Measurements from ENCODE around the gene OR2AJ1.

Gene OR2AJ1, protein sequence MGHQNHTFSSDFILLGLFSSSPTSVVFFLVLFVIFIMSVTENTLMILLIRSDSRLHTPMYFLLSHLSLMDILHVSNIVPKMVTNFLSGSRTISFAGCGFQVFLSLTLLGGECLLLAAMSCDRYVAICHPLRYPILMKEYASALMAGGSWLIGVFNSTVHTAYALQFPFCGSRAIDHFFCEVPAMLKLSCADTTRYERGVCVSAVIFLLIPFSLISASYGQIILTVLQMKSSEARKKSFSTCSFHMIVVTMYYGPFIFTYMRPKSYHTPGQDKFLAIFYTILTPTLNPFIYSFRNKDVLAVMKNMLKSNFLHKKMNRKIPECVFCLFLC

DNA sequence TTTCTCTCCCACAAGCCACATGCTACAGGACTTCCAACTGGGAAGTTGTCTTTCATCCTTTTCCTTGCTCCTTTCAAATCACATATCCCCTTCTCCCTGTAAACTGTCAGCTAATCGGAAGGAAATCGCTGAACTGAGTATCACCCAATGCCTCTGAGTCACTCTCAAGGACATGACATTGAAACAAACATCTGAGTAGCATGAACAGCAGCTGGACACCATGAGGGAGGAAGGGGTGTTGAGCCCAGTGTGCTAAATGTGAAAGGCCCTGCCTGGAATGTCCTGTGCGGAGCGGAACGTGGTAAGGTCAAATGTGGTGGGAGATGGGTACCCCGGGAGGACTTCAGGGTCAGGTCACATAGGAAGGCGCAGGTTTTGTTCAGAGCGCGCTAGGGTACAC is at the start of gene OR2AJ1:
OR2AJ1 (plus strand) TSS at position 22 of the 400 bp plus-strand sequence. CDS start 8,880 bp downstream, outside the sequence.
- Histone ChIP-seq H3K9me3 (ENCODE audit: insufficient read depth, low read length, severe bottlenecking) (no peaks in the 10 kb centered on the region), H4K20me1 (ENCODE audit: insufficient read depth, low read length) (no peaks in the 10 kb centered on the region), H3K4me1 (ENCODE audit: insufficient read depth, low read length) (no peaks in the 10 kb centered on the region), H3K4me3 (ENCODE audit: low read depth in 1 of 2, low read length in 2 of 2) (no peak within 1 kb of the TSS), H3K36me3 (ENCODE audit: insufficient read depth, low read length) (no peaks in the 10 kb centered on the region), H3K4me2 (ENCODE audit: insufficient read depth, low read length) (no peak within 1 kb of the TSS), H3K79me2 (ENCODE audit: insufficient read depth, low read length) (no peaks in the 10 kb centered on the region), H3K27ac (ENCODE audit: low read length) (no peak within 1 kb of the TSS), H3K9ac (ENCODE audit: low read depth, low read length) (no peak within 1 kb of the TSS), H3K27me3 (ENCODE audit: insufficient read depth, low read length, poor library complexity) (no peaks in the 10 kb centered on the region), H2AFZ (ENCODE audit: low read depth, low read length) (no peak within 1 kb of the TSS)
- TF ChIP-seq EZH2 (IDR thresholded peaks at IDR 0.05; ENCODE audit: borderline replicate concordance, low read depth, low read length, severe bottlenecking): no peak
- TF ChIP-seq, protein P1, sequence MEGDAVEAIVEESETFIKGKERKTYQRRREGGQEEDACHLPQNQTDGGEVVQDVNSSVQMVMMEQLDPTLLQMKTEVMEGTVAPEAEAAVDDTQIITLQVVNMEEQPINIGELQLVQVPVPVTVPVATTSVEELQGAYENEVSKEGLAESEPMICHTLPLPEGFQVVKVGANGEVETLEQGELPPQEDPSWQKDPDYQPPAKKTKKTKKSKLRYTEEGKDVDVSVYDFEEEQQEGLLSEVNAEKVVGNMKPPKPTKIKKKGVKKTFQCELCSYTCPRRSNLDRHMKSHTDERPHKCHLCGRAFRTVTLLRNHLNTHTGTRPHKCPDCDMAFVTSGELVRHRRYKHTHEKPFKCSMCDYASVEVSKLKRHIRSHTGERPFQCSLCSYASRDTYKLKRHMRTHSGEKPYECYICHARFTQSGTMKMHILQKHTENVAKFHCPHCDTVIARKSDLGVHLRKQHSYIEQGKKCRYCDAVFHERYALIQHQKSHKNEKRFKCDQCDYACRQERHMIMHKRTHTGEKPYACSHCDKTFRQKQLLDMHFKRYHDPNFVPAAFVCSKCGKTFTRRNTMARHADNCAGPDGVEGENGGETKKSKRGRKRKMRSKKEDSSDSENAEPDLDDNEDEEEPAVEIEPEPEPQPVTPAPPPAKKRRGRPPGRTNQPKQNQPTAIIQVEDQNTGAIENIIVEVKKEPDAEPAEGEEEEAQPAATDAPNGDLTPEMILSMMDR (IDR thresholded peaks at IDR 0.05; ENCODE audit: borderline replicate concordance, extremely low read depth, low read length, poor library complexity, severe bottlenecking): no peak
- ATAC-seq (ENCODE audit: insufficient read depth, low read depth) (no peak), DNase-seq (no peak)

DNA sequence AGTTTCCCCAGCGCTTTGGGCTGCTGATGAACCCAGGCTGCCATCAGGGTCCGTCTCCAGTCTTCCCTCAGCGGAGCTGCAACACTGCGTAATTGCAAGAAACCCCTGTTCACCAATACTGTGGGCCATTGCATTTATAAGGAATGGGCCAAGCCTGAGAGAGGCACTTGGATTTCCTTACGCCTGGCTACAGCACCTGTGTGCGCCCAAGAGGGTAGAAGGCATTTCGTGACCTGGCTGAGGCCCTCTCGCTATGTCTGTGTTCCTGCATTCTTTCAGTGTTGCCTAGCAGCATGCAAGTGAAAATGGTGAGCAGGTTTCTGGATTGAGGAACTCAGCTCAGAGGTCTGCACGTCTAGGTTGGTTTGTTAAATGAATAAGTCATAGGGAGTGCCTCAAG is 41.3 kb upstream of the OR2AJ1 start:
- H3K79me2 ChIP-seq (ENCODE audit: insufficient read depth, low read length): no peaks in the 10 kb centered on the region
- no peak for TF ChIP-seq EZH2 (IDR thresholded peaks at IDR 0.05; ENCODE audit: borderline replicate concordance, low read depth, low read length, severe bottlenecking)
- TF ChIP-seq, protein P1 (IDR thresholded peaks at IDR 0.05; ENCODE audit: borderline replicate concordance, extremely low read depth, low read length, poor library complexity, severe bottlenecking): no peak
- ATAC-seq (ENCODE audit: insufficient read depth, low read depth): no peak
- H3K4me1 ChIP-seq (ENCODE audit: insufficient read depth, low read length): no peaks in the 10 kb centered on the region
- no peak overlapping the region for H3K9ac ChIP-seq (ENCODE audit: low read depth, low read length)
- no peak overlapping the region for H3K4me2 ChIP-seq (ENCODE audit: insufficient read depth, low read length)
- no peak for DNase-seq
- no peaks in the 10 kb centered on the region for H3K36me3 ChIP-seq (ENCODE audit: insufficient read depth, low read length)
- no peaks in the 10 kb centered on the region for H3K9me3 ChIP-seq (ENCODE audit: insufficient read depth, low read length, severe bottlenecking)
- no peak overlapping the region for H3K27ac ChIP-seq (ENCODE audit: low read length)
- H3K4me3 ChIP-seq (ENCODE audit: low read depth in 1 of 2, low read length in 2 of 2): no peak overlapping the region
- no peaks in the 10 kb centered on the region for H3K27me3 ChIP-seq (ENCODE audit: insufficient read depth, low read length, poor library complexity)
- H4K20me1 ChIP-seq (ENCODE audit: insufficient read depth, low read length): no peaks in the 10 kb centered on the region
- H2AFZ ChIP-seq (ENCODE audit: low read depth, low read length): no peak overlapping the region

DNA sequence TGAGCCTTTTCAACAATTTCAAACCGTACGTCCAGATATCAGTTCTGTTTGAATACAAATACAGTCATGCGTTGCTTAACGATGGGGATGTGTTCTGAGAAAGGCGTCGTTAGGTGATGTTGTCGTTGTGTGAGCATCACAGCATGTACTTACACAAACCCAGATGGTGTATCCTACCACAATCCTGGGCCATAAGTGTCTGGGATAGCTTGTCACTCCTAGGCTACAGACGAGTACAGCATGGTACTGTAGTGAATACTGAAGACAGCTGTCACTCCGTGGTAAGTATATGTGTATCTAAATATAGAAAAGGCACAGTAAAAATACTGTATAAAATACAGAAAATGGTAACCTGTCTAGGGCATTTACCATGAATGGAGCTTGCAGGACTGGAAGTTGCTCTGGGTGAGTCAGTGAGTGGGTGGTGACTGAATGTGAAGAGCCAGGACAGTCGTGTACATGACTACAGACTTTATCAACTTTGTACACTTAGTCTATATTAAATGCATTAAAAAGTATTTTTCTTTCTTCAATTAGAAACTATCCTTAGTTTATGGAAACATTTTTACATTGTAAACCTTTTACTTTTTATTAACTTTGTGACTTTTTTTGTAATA is 39.8 kb upstream of the OR2AJ1 start:
- H4K20me1 ChIP-seq (ENCODE audit: insufficient read depth, low read length): no peaks in the 10 kb centered on the region
- H3K4me2 ChIP-seq (ENCODE audit: insufficient read depth, low read length): no peak overlapping the region
- no peaks in the 10 kb centered on the region for H3K36me3 ChIP-seq (ENCODE audit: insufficient read depth, low read length)
- no peak overlapping the region for H3K27ac ChIP-seq (ENCODE audit: low read length)
- H3K4me3 ChIP-seq (ENCODE audit: low read depth in 1 of 2, low read length in 2 of 2): no peak overlapping the region
- H3K9ac ChIP-seq (ENCODE audit: low read depth, low read length): no peak overlapping the region
- H2AFZ ChIP-seq (ENCODE audit: low read depth, low read length): no peak overlapping the region
- TF ChIP-seq EZH2 (IDR thresholded peaks at IDR 0.05; ENCODE audit: borderline replicate concordance, low read depth, low read length, severe bottlenecking): no peak
- TF ChIP-seq, protein P1 (IDR thresholded peaks at IDR 0.05; ENCODE audit: borderline replicate concordance, extremely low read depth, low read length, poor library complexity, severe bottlenecking): no peak
- H3K9me3 ChIP-seq (ENCODE audit: insufficient read depth, low read length, severe bottlenecking): no peaks in the 10 kb centered on the region
- H3K4me1 ChIP-seq (ENCODE audit: insufficient read depth, low read length): no peaks in the 10 kb centered on the region
- DNase-seq (no peak), ATAC-seq (ENCODE audit: insufficient read depth, low read depth) (no peak)
- H3K27me3 ChIP-seq (ENCODE audit: insufficient read depth, low read length, poor library complexity): no peaks in the 10 kb centered on the region
- no peaks in the 10 kb centered on the region for H3K79me2 ChIP-seq (ENCODE audit: insufficient read depth, low read length)

Data from DND-41 (cell line).